HG02763 (cell line): ENCODE measurements around the gene PSMF1.
"Not testable (repeated sequence)": the region's sequence is repeated elsewhere in the genome, so short reads cannot be mapped to it uniquely, and the experiment has no call there.

Source experiments
- ATAC-seq: cut with Tn5 transposase; IDR thresholded peaks from one replicate; pipeline ENCODE4 v1.9.1; 2021; ENCODE audit warnings: mild to moderate bottlenecking, moderate library complexity; ENCODE audit not compliant: unreplicated experiment

Gene PSMF1

GRCh38 chr20:1212607-1213396, 94.4 kb downstream of the PSMF1 start:
- no peak for ATAC-seq

GRCh38 chr20:1214838-1215261, 96.4 kb downstream of the PSMF1 start:
- ATAC-seq = no peak

- ATAC-seq = no peak
These were observed 97.2 kb downstream of the PSMF1 start for GRCh38 chr20:1215386-1216170.

GRCh38 chr20:1216527-1217427, 98.4 kb downstream of the PSMF1 start:
- not testable (repeated sequence) for ATAC-seq
